ENCODE data around the gene UBE2E3.

The UBE2E3 gene

DNA sequence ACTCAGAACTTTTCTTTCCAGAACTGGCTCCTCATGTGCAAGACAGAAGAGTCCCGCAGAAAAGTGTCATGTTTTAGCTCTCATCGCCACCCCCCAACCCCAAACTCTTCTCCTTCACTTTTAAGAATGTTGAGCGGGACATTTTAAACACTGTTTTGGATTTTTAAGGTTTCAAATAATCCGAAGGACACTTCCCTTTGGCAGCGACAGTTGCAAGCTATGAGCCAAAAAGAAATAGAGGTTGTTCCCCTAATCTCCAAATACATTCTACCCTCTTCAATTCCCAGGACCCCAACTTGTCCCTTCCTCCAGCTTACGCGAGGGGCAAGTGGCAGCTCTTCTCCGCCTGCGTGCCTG is 678 bp upstream of the UBE2E3 start:
- DNase-seq, result no peak

DNA sequence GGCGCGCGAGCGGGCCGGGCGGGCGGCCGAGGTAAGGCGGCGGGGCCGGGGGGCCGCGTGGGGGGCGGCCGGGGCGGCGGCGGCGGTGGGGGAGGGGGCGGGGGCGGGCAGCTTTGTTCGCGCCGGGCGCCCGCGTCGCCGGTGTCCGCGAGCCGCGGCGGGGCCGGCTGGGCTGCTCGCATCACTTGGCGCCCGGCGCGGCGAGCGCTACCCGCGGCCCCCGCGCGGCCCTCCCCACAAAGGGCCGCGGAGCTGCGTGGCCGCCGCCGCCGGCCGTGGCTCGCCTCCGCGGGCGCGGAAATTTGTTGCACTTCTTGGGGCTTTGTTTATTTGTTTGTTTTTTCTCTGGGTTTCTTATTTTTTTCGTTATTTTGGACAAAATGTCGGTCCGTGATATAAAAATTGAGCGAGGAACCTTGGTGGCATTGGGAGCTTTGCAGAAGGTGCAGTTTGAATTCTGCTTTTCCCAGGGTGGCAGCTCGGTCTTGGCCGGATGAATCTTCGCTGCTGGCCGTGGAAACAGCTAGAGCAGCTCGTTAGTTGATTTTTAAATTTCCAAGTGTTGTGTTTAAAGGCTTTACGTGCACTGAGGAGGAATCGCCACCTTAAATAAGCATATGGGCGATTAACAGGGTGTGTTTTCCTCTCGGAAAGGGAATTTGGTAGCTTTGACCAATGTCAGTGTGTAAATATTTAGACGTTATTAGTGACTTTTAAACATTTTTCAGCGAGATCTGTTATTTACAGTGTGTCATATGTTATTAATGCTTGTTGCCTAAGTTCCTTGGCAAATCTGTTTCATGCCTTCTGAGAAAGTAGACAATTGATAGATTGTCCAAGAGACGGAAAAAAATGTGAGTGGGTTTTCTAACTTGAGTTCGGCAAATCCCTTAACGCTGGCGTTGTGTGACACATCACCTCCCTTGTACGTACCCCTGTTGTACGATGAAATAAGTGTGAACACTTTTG is 822 bp downstream of the UBE2E3 start:
- no peak for DNase-seq

DNA sequence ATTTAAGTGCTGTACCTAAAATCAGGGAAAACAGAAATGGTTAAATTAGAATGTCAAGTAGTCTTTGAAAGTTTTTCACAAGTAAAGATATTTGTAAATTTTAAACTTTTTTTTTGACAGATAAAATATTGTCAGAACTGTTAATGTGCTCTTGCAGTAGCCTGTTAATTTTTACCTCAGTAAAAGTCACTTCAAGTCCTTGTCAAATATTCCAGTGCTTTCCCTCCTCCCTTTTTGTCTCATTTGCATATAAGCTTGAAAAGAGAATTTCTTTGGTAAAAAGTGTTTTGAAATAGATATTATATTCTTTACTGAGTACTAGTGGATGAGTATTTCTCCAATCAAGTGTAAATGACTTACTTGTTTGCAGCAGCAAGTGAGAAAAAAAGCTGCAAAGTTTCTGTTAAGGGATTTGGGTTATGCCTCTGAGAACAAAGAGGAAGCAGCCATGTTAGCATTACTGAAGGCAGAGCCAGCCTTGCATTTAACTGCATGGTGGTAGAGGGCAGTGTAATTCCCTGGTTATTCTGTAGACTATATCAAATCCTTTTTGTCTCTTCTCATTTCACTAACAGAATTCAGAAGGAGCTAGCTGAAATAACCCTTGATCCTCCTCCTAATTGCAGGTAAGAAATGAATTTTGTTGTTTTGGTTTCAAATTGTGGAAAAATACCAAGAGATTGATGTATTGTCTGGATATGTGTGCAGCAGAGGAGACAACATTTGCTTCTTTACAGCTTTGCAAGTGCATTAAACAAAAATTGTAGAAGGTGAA is 3.2 kb downstream of the UBE2E3 start:
- no peak for DNase-seq

DNA sequence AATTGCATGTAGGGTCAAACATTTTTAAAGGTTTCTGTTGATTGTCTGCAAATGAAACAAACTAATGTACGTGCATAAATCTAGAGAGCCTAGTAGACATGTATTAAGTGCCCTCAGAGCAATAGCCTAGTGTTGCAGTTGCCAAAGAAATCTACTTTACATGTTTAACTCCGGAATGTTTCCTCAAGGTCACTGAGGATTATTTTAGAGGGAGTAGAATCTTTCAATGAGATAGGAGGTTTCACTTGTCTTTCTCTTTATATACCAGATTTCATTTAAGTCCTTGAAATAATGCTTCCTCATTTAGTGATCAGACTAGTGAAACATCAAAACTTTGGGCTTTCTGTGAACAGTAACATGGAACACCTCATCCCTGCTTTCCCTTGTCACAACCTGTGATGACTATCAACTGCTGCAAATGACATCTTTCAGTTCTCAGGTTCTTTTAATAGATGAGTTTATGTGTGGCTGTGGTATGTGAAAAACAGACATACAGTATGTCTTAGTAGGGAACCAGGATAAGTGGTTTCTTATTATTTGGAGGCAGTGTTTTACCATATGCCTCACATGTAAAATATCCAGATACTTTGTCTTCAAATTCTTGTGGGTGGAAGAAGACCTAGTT is 5.5 kb downstream of the UBE2E3 start:
- no peak for DNase-seq

DNA sequence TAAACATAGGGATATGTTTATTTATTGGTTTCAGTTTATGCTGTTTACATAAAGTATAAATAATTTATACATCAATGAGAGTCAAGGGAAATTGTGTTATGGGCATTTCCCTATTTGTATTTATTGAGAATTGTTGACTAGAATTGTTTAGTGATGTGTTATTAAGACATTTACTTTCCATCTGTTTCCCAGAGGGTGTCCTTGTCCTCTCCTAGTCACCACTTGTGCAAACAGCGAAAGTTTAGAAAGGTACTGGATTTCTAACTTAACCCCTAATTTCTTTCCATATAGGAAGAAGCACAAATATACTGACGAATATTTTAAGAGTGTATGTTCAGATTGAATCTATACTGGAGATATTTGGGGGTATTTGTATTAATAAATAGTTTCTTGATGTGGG is 6.7 kb downstream of the UBE2E3 start:
- DNase-seq, result no peak

DNA sequence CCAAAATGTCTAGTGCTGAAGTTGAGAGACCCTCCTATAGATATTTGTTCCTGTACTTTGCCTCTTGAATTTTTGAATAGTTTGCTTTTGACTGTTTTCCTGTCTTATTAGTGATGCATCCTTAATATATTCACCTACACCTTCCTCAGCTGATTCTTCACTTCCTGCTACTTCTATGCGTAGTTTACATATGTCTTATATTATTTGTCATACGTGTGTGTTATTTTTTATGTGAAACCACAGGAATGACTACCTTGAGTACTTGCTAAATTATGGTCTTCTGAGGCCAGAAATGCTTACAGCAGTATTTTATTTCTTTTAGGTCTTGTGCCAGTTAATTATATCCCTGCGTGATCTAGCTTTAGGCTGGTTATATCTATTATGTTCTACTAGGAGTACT is 9.9 kb downstream of the UBE2E3 start:
- no peak for DNase-seq

DNA sequence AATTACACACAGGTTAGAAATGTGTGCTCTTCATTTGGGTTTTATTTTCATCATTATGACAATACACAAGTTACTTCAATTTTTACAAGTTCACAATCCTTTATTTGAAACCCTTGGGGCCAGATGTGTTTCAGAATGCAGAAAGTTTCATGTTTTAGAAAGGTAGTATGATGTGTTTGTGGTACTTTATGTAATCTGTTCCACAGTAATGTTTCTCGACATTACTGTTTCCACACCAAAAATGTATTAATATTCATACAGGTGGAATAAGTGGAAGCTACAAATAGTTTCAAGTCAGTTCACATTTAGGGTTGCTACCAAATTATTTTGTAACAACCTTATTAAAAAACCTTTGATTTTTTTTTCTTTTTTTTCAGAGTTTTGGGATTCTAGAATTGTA is 10.4 kb downstream of the UBE2E3 start:
- no peak for DNase-seq

DNA sequence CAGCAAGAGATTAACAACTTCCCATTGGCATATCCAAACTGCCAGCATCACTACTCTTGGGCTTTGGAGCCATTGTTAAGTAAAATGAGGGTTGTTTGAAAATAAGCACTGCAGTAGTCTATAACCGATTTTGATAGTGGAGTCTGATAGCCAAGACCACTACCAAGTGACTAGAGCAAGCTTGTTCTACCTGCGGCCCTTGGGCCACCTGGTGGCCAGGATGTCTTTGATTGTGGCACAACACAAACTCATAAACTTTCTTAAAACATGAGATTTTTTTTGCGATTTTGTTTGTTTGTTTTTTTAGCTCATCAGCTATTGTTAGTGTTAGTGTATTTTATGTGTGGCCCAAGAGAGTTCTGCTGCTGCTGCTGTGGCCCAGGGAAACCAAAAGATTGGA is 11.0 kb downstream of the UBE2E3 start:
- no peak for DNase-seq

DNA sequence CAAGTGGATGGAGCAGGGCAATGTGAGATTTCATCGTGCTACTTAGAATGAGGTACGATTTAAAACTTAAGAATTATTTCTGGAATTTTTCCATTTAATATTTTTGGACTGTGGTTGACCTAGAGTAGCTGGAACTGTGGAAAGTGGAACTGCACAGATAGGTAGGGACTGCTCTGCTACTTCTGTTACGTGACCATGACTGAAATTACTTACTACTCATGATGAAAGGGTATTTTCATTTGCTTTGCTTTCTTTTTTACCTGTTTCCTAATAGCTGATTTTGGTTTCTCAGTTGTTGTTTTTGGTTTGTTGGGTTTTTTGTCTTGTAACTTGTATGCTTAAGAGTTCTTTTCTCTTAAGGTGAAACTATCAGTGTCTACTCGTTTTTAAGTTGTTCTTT is 11.4 kb downstream of the UBE2E3 start:
- DNase-seq, result no peak

DNA sequence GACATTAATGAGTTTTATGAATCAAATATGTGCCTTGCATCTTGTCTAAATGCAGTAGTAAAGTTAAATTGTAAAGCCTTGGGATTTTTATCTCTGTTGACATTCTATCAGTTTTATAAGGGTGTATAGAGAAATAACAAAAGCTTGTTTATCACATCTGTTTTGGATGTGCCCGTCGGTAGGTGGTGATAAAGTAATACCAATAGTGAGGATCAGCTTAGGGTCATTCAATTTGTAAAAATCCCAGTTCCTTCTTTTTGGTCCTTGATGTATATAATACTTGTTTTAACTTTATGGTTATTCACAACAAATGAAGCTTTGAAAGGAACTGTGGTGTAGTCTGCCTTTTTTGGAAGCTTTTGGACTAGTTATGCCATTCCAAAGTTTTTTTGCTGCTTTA is 12.6 kb downstream of the UBE2E3 start:
- DNase-seq, result no peak

DNA sequence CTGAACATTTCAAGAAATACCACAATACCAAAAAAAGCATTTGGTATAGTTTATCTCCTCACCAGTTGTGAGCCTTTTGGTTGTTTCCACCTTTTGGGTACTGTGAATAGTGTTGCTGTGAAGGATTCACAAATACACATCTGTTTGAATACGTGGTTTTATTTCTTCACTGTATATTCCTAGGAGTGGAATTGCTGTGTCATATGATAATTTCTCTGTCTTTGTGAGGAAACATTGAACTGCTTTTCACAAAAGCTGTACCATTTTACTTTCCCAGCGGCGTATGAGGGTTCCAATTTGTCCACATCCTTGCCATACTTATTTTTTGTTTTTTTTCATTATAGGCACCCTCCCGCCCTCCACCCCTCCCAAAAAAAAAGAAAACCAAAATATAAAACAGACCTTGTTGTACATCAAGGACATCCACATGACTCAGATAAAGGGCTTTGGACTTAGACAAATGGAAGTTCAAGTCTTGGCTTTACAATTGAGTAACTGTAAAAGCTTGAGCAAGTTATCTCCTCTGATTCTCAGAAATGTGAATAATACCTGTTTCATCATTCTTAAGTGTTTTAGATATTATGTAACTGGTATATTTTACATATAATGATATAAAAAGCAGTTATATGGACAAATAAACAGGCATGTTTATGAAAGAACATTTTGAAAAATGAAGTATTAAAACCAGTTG is 19.0 kb downstream of the UBE2E3 start:
- no peak for DNase-seq

DNA sequence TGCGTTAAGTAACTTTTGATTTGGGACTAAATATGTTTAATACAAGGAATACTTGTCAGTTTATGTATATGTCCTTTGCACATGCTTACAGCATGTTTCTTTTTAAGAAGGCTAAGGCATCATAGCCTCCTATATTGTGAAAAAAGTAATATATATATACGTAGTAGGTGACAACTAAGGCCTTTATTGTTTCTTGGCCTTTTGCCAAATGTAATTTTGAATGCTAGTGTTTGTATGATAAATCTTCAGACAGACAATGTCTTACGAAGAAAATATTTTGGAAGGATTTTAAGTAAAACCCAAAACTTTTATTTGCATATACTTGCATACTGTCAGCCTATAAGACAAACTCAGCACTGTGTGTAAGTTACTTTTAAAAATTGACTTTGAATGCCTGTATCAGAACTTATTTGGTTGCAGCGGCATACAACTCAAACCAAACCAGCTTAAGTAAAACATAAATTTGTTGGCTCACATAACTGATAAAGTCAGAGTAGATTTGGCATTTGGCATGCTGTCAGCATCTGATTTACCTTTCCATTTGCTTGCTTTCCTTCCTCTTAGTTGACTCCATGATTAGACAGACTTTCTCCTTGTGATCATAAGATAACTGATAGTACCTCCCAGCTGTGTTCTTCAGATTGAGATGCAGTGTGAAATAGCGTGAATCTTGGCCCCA is 24.4 kb downstream of the UBE2E3 start:
- DNase-seq, result no peak

DNA sequence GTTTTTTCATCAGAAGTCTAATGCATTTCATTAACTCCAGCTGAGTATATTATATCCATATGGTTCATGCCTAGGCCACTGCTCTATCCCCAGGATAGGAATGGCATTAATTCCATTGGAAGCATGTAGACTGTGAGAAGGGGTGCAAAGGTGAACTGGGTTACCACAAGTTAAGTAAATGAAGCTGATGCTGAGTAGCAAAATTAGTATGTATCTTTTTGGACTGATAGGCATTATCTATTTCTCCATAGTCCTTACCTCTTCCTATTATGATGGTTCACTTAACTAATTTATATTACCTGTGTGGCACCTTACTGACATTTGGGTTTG is 24.9 kb downstream of the UBE2E3 start:
- no peak for DNase-seq

DNA sequence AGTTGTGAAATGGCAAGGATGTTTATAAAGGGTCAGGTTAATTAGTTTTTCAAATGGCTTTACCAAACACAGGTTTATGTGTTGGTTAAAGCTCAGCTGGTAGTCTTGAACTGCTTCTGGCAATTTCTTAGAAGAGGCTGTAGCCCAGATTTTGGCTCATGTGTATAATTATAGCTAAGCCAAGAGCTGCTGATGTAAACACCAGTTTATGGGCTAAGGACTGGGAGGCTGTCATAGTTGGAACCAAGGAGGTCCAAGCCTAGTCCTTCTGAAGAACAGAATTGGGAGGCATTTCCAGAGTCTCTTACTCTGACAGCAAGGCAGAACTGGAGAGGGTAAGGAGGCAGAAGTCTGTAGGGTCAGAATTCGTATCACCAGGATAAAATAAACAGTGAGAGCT is 25.4 kb downstream of the UBE2E3 start:
- no peak for DNase-seq

DNA sequence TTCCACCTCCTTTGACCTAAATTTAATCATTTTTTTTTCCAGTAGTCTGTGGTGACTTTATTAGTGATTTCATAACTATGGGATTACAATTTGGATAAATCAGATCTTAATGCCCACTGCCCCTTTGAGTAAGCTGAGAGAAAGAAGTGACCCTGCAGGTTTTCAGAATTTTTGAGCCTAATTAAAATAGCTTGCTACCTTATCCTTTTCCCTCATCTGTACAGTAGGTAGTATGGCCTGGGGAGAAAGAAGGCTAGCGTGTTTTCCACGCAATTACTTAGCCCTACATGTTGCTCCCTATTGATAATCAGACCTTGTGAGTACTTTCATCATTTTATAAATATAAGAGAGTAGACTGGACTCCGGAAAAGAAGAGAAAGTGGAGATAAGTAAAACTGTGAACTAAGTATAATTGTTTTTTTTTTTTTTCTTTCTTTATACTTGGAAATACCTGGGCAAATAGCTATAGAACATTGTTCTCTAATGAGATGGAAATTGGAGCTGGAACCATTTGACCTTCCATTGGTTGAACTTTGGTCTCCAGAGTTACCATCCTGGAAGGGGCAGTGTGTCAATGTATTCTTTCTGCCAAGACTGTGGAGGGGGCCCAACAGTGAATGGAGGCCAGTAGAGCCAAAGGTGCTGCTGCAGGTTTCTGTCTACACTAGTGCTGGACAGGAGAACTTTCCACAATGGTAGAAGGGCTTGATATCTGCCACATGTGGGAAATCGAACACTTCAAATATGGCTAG is 26.9 kb downstream of the UBE2E3 start:
- no peak for DNase-seq

DNA sequence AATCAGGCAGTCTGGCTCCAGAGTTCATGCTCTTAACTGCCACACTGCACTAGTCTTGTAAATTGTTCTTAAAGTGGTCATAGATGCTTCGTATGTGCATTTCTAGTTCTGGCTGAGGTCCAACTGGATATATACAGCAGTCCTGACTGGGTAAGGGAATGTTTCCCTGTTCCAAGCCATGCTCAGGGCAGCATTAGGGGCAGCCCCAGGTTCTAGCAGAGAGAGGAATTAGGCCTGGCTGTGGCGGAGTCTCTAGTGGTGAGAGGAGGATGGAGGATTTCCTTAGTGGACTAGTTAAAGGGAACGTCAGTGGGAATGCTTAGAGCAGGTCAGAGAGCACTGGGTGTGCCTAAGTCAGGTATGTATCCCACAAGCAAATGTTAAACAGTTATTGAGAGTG is 28.0 kb downstream of the UBE2E3 start:
- DNase-seq, result no peak

DNA sequence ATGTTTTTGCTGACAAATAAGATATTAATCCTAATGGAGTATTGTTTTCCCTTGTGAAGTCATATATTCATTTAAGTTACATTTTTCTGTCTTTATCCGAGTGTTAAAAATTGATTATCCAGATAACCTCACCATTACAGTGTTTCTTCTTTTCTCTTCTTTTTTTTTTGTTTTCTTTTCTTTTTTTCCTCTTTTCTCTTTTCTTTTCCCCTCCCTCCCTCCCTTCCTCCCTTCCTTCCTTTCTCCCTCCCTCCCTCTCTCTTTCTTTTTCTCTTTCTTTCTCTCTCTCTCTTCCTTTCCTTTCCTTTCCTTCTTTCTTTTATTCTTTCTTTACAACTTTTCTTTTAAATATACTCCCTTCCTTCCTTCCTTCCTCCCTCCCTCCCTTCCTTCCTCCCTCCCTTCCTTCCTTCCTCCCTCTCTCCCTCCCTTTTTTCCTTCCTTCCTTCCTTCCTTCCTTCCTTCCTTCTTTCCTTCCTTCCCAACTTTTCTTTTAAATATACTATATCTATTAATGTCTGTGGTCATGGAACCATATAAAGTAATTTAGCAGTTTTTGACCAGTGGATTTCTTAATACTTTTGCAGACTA is 40.9 kb downstream of the UBE2E3 start:
- DNase-seq, result no peak

DNA sequence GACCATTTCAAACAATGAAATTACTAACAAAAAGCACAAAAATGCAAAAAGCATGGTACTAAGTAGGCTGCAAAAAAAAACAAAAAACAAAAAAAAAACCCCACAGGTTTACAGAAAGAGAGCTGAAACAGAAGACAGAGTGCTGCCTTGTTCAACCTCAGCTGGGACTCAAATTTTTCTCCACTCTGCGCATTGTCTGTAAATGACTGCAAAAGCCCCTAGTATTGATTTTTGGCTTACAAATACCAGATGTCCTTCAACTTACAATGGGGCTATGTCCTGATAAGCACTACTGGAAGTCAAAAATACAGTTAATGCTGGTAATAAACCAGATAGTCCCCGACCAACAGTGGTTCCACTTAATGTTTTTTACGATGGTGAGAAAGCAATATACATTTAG is 42.2 kb downstream of the UBE2E3 start:
- no peak for DNase-seq

DNA sequence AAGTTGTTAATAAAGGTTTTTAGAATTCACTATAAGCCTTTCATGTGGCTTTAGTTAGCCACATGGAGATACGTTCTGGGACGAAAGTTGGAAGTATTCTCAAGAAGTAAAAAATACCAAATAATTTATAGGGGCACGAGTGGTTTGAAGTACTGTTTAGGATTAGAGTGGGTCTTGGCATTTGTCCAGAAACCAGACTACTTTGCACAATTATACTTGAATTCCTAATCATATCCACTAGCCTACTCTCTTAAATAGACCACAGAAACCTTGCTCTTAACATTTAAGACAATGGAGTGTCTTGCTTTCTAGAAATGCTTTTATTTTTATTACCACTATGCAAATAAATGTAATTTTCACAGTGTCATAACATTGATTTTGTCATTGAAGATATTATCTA is 44.6 kb downstream of the UBE2E3 start:
- no peak for DNase-seq

DNA sequence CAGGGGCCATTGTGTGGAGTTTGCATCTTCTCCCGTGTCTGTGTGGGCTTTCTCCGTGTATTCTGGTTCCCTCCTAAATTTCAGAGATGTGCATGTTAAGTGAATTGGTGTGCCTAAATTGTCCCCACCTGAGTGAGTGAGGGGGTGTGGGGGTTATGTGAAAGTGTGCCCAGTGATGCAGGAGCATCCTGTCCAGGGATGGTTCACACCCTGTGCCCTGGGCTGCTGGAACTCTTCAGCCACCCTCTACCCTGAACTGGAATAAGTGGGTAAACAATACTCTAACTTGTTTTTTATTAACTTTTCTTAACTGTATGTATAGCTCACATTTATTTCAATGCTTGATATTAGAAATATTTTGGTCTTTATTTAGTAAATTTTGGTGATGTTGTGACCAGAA is 56.0 kb downstream of the UBE2E3 start:
- DNase-seq, result no peak

DNA sequence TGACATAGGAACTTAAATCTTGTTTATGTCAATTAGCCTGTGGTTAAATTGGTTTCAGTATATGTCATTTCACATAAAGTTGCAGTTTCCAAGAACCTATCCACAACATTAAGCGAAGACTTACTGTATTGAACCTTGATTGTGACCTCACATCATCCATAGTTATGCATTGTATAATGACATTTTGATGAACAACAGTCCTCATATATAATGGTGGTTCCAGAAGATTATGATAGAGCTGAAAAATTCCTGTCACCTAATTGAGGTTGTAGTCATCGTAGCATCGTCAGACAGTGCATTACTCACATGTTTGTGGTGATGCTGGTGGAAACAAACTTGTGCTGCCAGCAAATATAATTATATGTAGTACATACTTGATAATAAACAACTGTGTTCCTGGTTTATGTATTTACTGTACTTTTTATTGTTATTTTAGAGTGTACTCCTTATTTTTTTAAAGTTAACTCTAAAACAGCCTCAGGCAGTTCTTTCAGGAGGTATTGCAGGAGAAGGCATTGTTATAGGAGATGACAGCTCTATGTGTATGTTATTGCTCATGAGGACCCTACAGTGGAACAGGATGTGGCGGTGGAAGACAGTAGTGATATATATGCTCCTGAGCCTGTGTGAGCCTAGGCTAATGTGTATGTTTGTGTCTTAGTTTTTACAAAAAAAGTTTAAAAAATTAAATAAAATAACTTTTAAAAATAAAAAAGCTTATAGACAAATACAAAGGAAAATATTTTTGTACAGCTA is 56.6 kb downstream of the UBE2E3 start:
- DNase-seq, result no peak
